SU-DHL-6 (cell line): ENCODE data around the gene FKBP5.

ENCODE experiments used
- H2AFZ ChIP-seq: fragments of 200-600 bp; sonication (generic); 2 replicates; pipeline ENCODE4 v1.6.1; 2014; ENCODE audit warnings: low read depth, mild to moderate bottlenecking, moderate library complexity, mixed read lengths, antibody characterized with exemption, low read length; ENCODE audit not compliant: severe bottlenecking
- H3F3A ChIP-seq: fragments of 200-600 bp; shearing (Covaris generic); 2 replicates; pipeline ENCODE4 v1.6.0; 2016; ENCODE audit warnings: antibody characterized with exemption, mild to moderate bottlenecking; ENCODE audit not compliant: insufficient read depth
- H3K27ac ChIP-seq: fragments of 200-600 bp; sonication (generic); 2 replicates; pipeline ENCODE4 v1.5.1; 2016; ENCODE audit warnings: low read depth, mild to moderate bottlenecking, low read length, moderate library complexity, mixed read lengths
- H3K27me3 ChIP-seq: fragments of 200-600 bp; sonication (generic), shearing (Covaris generic); 2 replicates; pipeline ENCODE4 v1.6.0; 2014; ENCODE audit warnings: mild to moderate bottlenecking, low read length
- H3K36me3 ChIP-seq: fragments of 200-600 bp; sonication (generic); 2 replicates; pipeline ENCODE4 v1.6.1; 2014; ENCODE audit warnings: mild to moderate bottlenecking, low read length, mixed read lengths
- H3K4me2 ChIP-seq: fragments of 300-600, 200-600 bp; shearing (Covaris generic), sonication (generic); 2 replicates; pipeline ENCODE4 v1.6.0; 2014; ENCODE audit warnings: low read length, low read depth, mild to moderate bottlenecking; ENCODE audit not compliant: poor library complexity, severe bottlenecking
- H3K4me3 ChIP-seq: fragments of 200-600 bp; sonication (generic); 2 replicates; pipeline ENCODE4 v1.5.1; 2014; ENCODE audit warnings: antibody characterized with exemption, low read length, mild to moderate bottlenecking, mixed read lengths; ENCODE audit not compliant: insufficient read depth, poor library complexity, severe bottlenecking
- H3K79me2 ChIP-seq: fragments of 200-600 bp; sonication (generic); 2 replicates; pipeline ENCODE4 v1.6.1; 2014; ENCODE audit warnings: mild to moderate bottlenecking, low read length, moderate library complexity; ENCODE audit not compliant: insufficient read depth
- H3K9ac ChIP-seq: fragments of 200-600 bp; sonication (generic); 2 replicates; pipeline ENCODE4 v1.7.0; 2014; ENCODE audit warnings: mild to moderate bottlenecking, low read length
- H3K9me2 ChIP-seq: fragments of 200-600 bp; sonication (generic); replicated peaks from 2 replicates; pipeline ENCODE4 v1.6.1; 2014; ENCODE audit warnings: low read length; ENCODE audit not compliant: insufficient read depth
- H3K9me3 ChIP-seq: fragments of 200-600 bp; sonication (generic); 2 replicates; pipeline ENCODE4 v1.6.1; 2014; ENCODE audit warnings: low read length, mixed read lengths; ENCODE audit not compliant: insufficient read depth
- H4K20me1 ChIP-seq: fragments of 200-600 bp; sonication (generic); 2 replicates; pipeline ENCODE4 v1.6.1; 2014; ENCODE audit warnings: low read depth, mild to moderate bottlenecking, antibody characterized with exemption, low read length, moderate library complexity, mixed read lengths
- CTCF ChIP-seq: fragments of 200-600 bp; sonication (generic); IDR thresholded peaks from one replicate; pipeline ENCODE4 v1.5.1; 2017; ENCODE audit warnings: antibody characterized with exemption, mild to moderate bottlenecking, low read length, moderate library complexity; ENCODE audit not compliant: insufficient read depth, poor library complexity, severe bottlenecking
- EZH2phosphoT487 ChIP-seq: fragments of 200-600 bp; sonication (generic), shearing (Covaris generic); conservative IDR thresholded peaks from 2 replicates; pipeline ENCODE4 v1.6.1; 2018; ENCODE audit warnings: mild to moderate bottlenecking, antibody characterized with exemption, low read length, moderate library complexity, mixed read lengths

Gene FKBP5

GRCh38 chr6:35722121-35722761 is 33.5 kb upstream of the FKBP5 start:
- Histone ChIP-seq H3K79me2 (no peaks in the 10 kb centered on the region), H3K9me2 (no peaks in the 10 kb centered on the region), H3K27ac (no peak overlapping the region), H3K9me3 (no peaks in the 10 kb centered on the region), H3K4me3 (no peak overlapping the region), H4K20me1 (no peaks in the 10 kb centered on the region), H2AFZ (no peak overlapping the region), H3K36me3 (no peaks in the 10 kb centered on the region), H3F3A (peaks cover 19% of the 10 kb centered on the region), H3K4me2 (no peak overlapping the region), H3K27me3 (no peaks in the 10 kb centered on the region), H3K9ac (no peak overlapping the region)
- TF ChIP-seq EZH2phosphoT487 (no peak), CTCF (no peak)

- peak overlapping the region; percentile 22 for H3K27ac ChIP-seq
- peak overlapping the region; percentile 24 for H3K4me2 ChIP-seq
- peak overlapping the region; percentile 5; the same call in 1 of the 2 replicates for H3K9ac ChIP-seq
Observed at GRCh38 chr6:35719830-35720733, 31.4 kb upstream of the FKBP5 start.

GRCh38 chr6:35719404-35719829 is 30.7 kb upstream of the FKBP5 start:
- no peaks in the 10 kb centered on the region for H3K9me2 ChIP-seq
- H4K20me1 ChIP-seq: no peaks in the 10 kb centered on the region
- no peak overlapping the region for H3K4me3 ChIP-seq
- H3K79me2 ChIP-seq: no peaks in the 10 kb centered on the region
- TF ChIP-seq EZH2phosphoT487 (no peak), CTCF (no peak)
- no peaks in the 10 kb centered on the region for H3K9me3 ChIP-seq
- H3K9ac ChIP-seq: peak overlapping the region; percentile 5; the same call in 1 of the 2 replicates
- no peak overlapping the region for H2AFZ ChIP-seq
- H3K27me3 ChIP-seq: no peaks in the 10 kb centered on the region
- H3F3A ChIP-seq: peaks cover 7% of the 10 kb centered on the region; the same call in 1 of the 2 replicates
- H3K36me3 ChIP-seq: no peaks in the 10 kb centered on the region
- peak overlapping the region; percentile 22 for H3K27ac ChIP-seq
- H3K4me2 ChIP-seq: peak overlapping the region; percentile 24

More at GRCh38 chr6:35719830-35720733, 31.4 kb upstream of the FKBP5 start:
- no peaks in the 10 kb centered on the region for H3K9me3 ChIP-seq
- no peaks in the 10 kb centered on the region for H3K79me2 ChIP-seq
- no peak overlapping the region for H3K4me3 ChIP-seq
- no peaks in the 10 kb centered on the region for H3K9me2 ChIP-seq
- peaks cover 7% of the 10 kb centered on the region; the same call in 1 of the 2 replicates for H3F3A ChIP-seq
- no peaks in the 10 kb centered on the region for H4K20me1 ChIP-seq
- H3K36me3 ChIP-seq: no peaks in the 10 kb centered on the region
- peak overlapping the region; percentile 2 for H2AFZ ChIP-seq
- TF ChIP-seq EZH2phosphoT487: no peak
- TF ChIP-seq CTCF: no peak
- H3K27me3 ChIP-seq: no peaks in the 10 kb centered on the region
